ENCODE results near the gene NES.

DNA sequence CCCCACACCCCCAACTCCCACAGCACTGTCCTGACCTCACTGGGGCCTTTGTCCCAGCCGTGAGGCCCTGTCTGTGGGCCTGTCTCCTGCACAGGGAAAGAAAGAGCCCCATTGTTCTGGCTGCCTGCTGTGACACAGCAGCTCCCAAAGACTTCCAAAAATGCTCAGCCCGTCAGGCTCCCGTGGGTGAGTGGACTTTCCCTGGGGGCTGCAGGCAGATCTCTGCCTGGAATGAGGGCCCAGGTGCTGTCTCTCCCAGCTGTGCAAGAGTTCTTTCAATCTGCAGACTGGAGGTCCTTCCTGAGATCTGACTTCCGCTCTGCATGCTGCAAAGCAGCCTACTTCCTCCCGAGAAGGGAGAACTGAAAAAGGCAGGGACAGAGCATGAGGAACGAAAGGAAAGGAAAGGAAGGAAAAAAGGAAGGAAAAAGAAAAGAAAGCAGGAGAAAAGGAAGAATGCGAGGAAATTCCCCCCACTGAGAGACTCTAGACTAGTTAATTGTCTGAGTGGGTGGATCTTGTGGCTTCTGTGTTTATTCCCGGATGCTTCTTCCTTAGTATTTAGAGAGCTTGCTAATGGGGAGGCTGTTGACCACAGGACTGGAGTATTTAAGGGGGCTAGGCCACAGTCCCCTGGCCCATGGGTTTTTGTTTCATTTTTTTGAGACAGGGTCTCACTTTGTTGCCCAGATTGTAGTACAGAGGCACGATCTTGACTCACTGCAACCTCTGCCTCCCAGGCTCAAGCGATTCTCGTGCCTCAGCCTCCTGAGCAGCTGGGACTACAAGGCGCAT, 15.0 kb downstream of the NES start:
- TF ChIP-seq, protein P1, sequence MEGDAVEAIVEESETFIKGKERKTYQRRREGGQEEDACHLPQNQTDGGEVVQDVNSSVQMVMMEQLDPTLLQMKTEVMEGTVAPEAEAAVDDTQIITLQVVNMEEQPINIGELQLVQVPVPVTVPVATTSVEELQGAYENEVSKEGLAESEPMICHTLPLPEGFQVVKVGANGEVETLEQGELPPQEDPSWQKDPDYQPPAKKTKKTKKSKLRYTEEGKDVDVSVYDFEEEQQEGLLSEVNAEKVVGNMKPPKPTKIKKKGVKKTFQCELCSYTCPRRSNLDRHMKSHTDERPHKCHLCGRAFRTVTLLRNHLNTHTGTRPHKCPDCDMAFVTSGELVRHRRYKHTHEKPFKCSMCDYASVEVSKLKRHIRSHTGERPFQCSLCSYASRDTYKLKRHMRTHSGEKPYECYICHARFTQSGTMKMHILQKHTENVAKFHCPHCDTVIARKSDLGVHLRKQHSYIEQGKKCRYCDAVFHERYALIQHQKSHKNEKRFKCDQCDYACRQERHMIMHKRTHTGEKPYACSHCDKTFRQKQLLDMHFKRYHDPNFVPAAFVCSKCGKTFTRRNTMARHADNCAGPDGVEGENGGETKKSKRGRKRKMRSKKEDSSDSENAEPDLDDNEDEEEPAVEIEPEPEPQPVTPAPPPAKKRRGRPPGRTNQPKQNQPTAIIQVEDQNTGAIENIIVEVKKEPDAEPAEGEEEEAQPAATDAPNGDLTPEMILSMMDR (IDR thresholded peaks at IDR 0.05; ENCODE audit: insufficient read depth, low read length, poor library complexity, severe bottlenecking), result no peak
- no peak for TF ChIP-seq EZH2phosphoT487 (conservative IDR thresholded peaks at IDR 0.05; ENCODE audit: low read length)

Data from SU-DHL-6 (cell line).